ENCODE results near the gene DOCK7. TPM values are rescaled to one million over a fixed set of nuclear protein-coding genes. Genes with fewer than 3 reads are reported as not detected.
A peak's percentile ranks its signal among the peaks of the same experiment; 100 is the strongest.
"Not testable (repeated sequence)": the region's sequence is repeated elsewhere in the genome, so short reads cannot be mapped to it uniquely, and the experiment has no call there.

The DOCK7 gene
- total RNA-seq, 1 donor from 2014 or later = 17.8 TPM

- no peak overlapping the region for H3K27ac Mint-ChIP-seq
- H3K36me3 Mint-ChIP-seq (ENCODE audit: low read depth) = peaks cover 1% of the 10 kb centered on the region
- DNase-seq = no peak
- H3K4me3 Mint-ChIP-seq = no peak overlapping the region
- H3K4me1 Mint-ChIP-seq = peaks cover 20% of the 10 kb centered on the region
- intact Hi-C loops (cut with micrococcal nuclease) = loop anchor here (5.0 to 10.0 kb wide), 2 partner anchors 61 to 97 kb away; partner anchors contain the start of gene ATG4C
- H3K9me3 Mint-ChIP-seq = no peaks in the 10 kb centered on the region
- H3K27me3 Mint-ChIP-seq = peaks cover 3% of the 10 kb centered on the region
These were observed 2.7 kb downstream of the DOCK7 start for GRCh38 chr1:62685431-62685859.

GRCh38 chr1:62682531-62682930, 5.7 kb downstream of the DOCK7 start:
- Mint-ChIP-seq H3K27ac (no peak overlapping the region), H3K4me1 (peaks cover 9% of the 10 kb centered on the region), H3K27me3 (peaks cover 3% of the 10 kb centered on the region), H3K9me3 (no peaks in the 10 kb centered on the region), H3K36me3 (ENCODE audit: low read depth) (peaks cover 1% of the 10 kb centered on the region), H3K4me3 (no peak overlapping the region)
- no peak for DNase-seq
- intact Hi-C loops (cut with micrococcal nuclease) = loop anchor here (10.0 kb wide), 1 partner anchor 58 kb away; no protein-coding TSS in a partner anchor

- not testable (repeated sequence) for H3K9me3 Mint-ChIP-seq; H3K27ac Mint-ChIP-seq; H3K27me3 Mint-ChIP-seq; DNase-seq; H3K4me1 Mint-ChIP-seq; H3K4me3 Mint-ChIP-seq; H3K36me3 Mint-ChIP-seq (ENCODE audit: low read depth)
- intact Hi-C loops (cut with micrococcal nuclease) = loop anchor here (10.0 kb wide), 1 partner anchor 56 kb away; no protein-coding TSS in a partner anchor
These were observed 7.2 kb downstream of the DOCK7 start for GRCh38 chr1:62680992-62681391.

GRCh38 chr1:62677822-62678221, 10.4 kb downstream of the DOCK7 start:
- H3K36me3 Mint-ChIP-seq (ENCODE audit: low read depth); H3K27me3 Mint-ChIP-seq; H3K4me3 Mint-ChIP-seq; intact Hi-C loops (cut with micrococcal nuclease); DNase-seq; H3K9me3 Mint-ChIP-seq; H3K27ac Mint-ChIP-seq; H3K4me1 Mint-ChIP-seq: not testable (repeated sequence)

GRCh38 chr1:62676611-62677356, 11.4 kb downstream of the DOCK7 start:
- intact Hi-C loops (cut with micrococcal nuclease) = no loop called here
- H3K27me3 Mint-ChIP-seq = no peaks in the 10 kb centered on the region
- no peaks in the 10 kb centered on the region for H3K36me3 Mint-ChIP-seq (ENCODE audit: low read depth)
- no peaks in the 10 kb centered on the region for H3K4me1 Mint-ChIP-seq
- no peak overlapping the region for H3K27ac Mint-ChIP-seq
- DNase-seq = no peak
- no peaks in the 10 kb centered on the region for H3K9me3 Mint-ChIP-seq
- no peak overlapping the region for H3K4me3 Mint-ChIP-seq

- H3K4me1 Mint-ChIP-seq = no peaks in the 10 kb centered on the region
- H3K27me3 Mint-ChIP-seq = no peaks in the 10 kb centered on the region
- H3K4me3 Mint-ChIP-seq = no peak overlapping the region
- no peaks in the 10 kb centered on the region for H3K36me3 Mint-ChIP-seq (ENCODE audit: low read depth)
- no peaks in the 10 kb centered on the region for H3K9me3 Mint-ChIP-seq
- intact Hi-C loops (cut with micrococcal nuclease) = no loop called here
- DNase-seq = no peak
- no peak overlapping the region for H3K27ac Mint-ChIP-seq
These were observed 14.6 kb downstream of the DOCK7 start for GRCh38 chr1:62673629-62674028.

- Mint-ChIP-seq H3K9me3 (no peaks in the 10 kb centered on the region), H3K36me3 (ENCODE audit: low read depth) (no peaks in the 10 kb centered on the region), H3K27ac (no peak overlapping the region), H3K4me3 (no peak overlapping the region), H3K4me1 (no peaks in the 10 kb centered on the region), H3K27me3 (no peaks in the 10 kb centered on the region)
- no peak for DNase-seq
- intact Hi-C loops (cut with micrococcal nuclease) = no loop called here
These were observed 16.2 kb downstream of the DOCK7 start for GRCh38 chr1:62672029-62672428.

- no peak overlapping the region for H3K27ac Mint-ChIP-seq
- H3K27me3 Mint-ChIP-seq = no peaks in the 10 kb centered on the region
- H3K36me3 Mint-ChIP-seq (ENCODE audit: low read depth) = no peaks in the 10 kb centered on the region
- H3K9me3 Mint-ChIP-seq = no peaks in the 10 kb centered on the region
- intact Hi-C loops (cut with micrococcal nuclease) = no loop called here
- no peak for DNase-seq
- H3K4me3 Mint-ChIP-seq = no peak overlapping the region
- no peaks in the 10 kb centered on the region for H3K4me1 Mint-ChIP-seq
These were observed 33.4 kb downstream of the DOCK7 start for GRCh38 chr1:62654744-62655143.

GRCh38 chr1:62652387-62652786, 35.8 kb downstream of the DOCK7 start:
- no peaks in the 10 kb centered on the region for H3K27me3 Mint-ChIP-seq
- no peak for DNase-seq
- intact Hi-C loops (cut with micrococcal nuclease) = no loop called here
- H3K4me3 Mint-ChIP-seq = no peak overlapping the region
- no peaks in the 10 kb centered on the region for H3K9me3 Mint-ChIP-seq
- no peak overlapping the region for H3K27ac Mint-ChIP-seq
- no peaks in the 10 kb centered on the region for H3K4me1 Mint-ChIP-seq
- H3K36me3 Mint-ChIP-seq (ENCODE audit: low read depth) = no peaks in the 10 kb centered on the region

- no peaks in the 10 kb centered on the region for H3K27me3 Mint-ChIP-seq
- H3K36me3 Mint-ChIP-seq (ENCODE audit: low read depth) = no peaks in the 10 kb centered on the region
- no peak overlapping the region for H3K27ac Mint-ChIP-seq
- intact Hi-C loops (cut with micrococcal nuclease) = no loop called here
- no peaks in the 10 kb centered on the region for H3K9me3 Mint-ChIP-seq
- H3K4me1 Mint-ChIP-seq = no peaks in the 10 kb centered on the region
- DNase-seq = no peak
- H3K4me3 Mint-ChIP-seq = no peak overlapping the region
These were observed 44.9 kb downstream of the DOCK7 start for GRCh38 chr1:62643283-62643682.

GRCh38 chr1:62637392-62638105, 50.6 kb downstream of the DOCK7 start:
- H3K4me1 Mint-ChIP-seq = no peaks in the 10 kb centered on the region
- no peak overlapping the region for H3K4me3 Mint-ChIP-seq
- no peaks in the 10 kb centered on the region for H3K36me3 Mint-ChIP-seq (ENCODE audit: low read depth)
- DNase-seq = no peak
- H3K27ac Mint-ChIP-seq = no peak overlapping the region
- no peaks in the 10 kb centered on the region for H3K27me3 Mint-ChIP-seq
- intact Hi-C loops (cut with micrococcal nuclease) = no loop called here
- no peaks in the 10 kb centered on the region for H3K9me3 Mint-ChIP-seq

GRCh38 chr1:62628506-62628905, 59.7 kb downstream of the DOCK7 start:
- DNase-seq = no peak
- Mint-ChIP-seq H3K27me3 (no peaks in the 10 kb centered on the region), H3K4me3 (no peak overlapping the region), H3K36me3 (ENCODE audit: low read depth) (peaks cover 3% of the 10 kb centered on the region), H3K27ac (no peak overlapping the region), H3K4me1 (peaks cover 8% of the 10 kb centered on the region), H3K9me3 (peaks cover 3% of the 10 kb centered on the region)
- intact Hi-C loops (cut with micrococcal nuclease) = loop anchor here (10.0 kb wide), 1 partner anchor 56 kb away; the partner anchor contains the start of gene DOCK7

GRCh38 chr1:62625415-62625814, 62.8 kb downstream of the DOCK7 start:
- intact Hi-C loops (cut with micrococcal nuclease) = loop anchor here (10.0 kb wide), 1 partner anchor 59 kb away; the partner anchor contains the start of gene DOCK7
- Mint-ChIP-seq H3K27ac (peak overlapping the region; percentile 32), H3K4me3 (no peak overlapping the region), H3K9me3 (peaks cover 3% of the 10 kb centered on the region), H3K4me1 (peaks cover 11% of the 10 kb centered on the region), H3K36me3 (ENCODE audit: low read depth) (peaks cover 2% of the 10 kb centered on the region), H3K27me3 (no peaks in the 10 kb centered on the region)
- DNase-seq = no peak

GRCh38 chr1:62621907-62622306, 66.3 kb downstream of the DOCK7 start:
- Mint-ChIP-seq H3K4me3 (no peak overlapping the region), H3K27me3 (no peaks in the 10 kb centered on the region), H3K9me3 (peaks cover 3% of the 10 kb centered on the region), H3K4me1 (peaks cover 11% of the 10 kb centered on the region), H3K36me3 (ENCODE audit: low read depth) (no peaks in the 10 kb centered on the region), H3K27ac (no peak overlapping the region)
- no peak for DNase-seq
- intact Hi-C loops (cut with micrococcal nuclease) = loop anchor here (10.0 kb wide), 1 partner anchor 63 kb away; the partner anchor contains the start of gene DOCK7
